GM12891 (cell line): ENCODE results near the gene SFXN1.

Experiments
- POLR2A ChIP-seq: IDR thresholded peaks from 2 replicates; pipeline ENCODE4 v1.6.1; 2011; ENCODE audit warnings: low read depth, low read length, control low read depth
- TAF1 ChIP-seq: IDR thresholded peaks from 2 replicates; pipeline ENCODE4 v1.6.1; 2011; ENCODE audit warnings: low read depth, low read length, control low read depth

- TF ChIP-seq TAF1 = no peak
- TF ChIP-seq POLR2A = no peak
Observed at GRCh38 chr5:175520321-175520720, 42.0 kb downstream of the SFXN1 start.
